ENCODE data around the gene TM9SF4.

TM9SF4 gene, protein sequence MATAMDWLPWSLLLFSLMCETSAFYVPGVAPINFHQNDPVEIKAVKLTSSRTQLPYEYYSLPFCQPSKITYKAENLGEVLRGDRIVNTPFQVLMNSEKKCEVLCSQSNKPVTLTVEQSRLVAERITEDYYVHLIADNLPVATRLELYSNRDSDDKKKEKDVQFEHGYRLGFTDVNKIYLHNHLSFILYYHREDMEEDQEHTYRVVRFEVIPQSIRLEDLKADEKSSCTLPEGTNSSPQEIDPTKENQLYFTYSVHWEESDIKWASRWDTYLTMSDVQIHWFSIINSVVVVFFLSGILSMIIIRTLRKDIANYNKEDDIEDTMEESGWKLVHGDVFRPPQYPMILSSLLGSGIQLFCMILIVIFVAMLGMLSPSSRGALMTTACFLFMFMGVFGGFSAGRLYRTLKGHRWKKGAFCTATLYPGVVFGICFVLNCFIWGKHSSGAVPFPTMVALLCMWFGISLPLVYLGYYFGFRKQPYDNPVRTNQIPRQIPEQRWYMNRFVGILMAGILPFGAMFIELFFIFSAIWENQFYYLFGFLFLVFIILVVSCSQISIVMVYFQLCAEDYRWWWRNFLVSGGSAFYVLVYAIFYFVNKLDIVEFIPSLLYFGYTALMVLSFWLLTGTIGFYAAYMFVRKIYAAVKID

DNA sequence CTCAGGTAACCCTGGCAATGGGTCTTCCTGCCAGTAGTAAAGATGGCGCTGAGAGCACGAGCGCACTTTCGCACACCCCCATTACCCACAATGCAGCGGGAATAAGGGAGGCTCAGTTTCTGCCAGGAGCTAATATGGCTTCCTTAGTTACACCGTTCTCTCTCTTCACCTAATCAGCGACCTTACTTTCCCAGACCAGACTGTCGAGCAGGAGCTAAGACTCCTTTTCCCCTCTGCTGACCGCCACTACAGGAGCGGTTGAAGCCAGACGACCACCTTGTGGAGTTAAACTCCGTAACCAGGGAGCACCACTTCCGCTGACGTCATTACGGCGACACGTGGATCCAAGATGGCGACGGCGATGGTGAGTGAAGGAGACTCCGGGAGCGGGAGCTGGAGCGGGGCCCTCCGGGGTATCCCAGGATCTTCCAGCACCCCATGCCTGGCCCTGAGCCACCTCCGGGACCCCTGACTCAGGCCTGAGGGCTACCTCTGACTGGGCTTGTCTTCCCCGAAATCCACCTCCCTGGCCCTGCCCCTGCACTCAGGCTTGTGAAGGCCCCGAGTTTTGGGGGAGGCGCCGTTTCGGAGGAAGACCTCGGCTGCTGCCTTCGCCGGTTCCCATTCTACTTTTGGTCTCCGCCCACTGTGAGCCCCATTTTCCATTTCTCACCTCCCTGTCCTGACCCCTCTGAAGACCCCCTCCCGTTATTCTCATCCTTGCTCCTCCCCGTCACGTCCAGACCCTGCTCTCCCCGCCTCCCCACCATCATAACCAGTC, at the start of gene TM9SF4:
TM9SF4 (plus strand) TSS at position 323 of the 781 bp plus-strand sequence; CDS start at position 350, 27 bp downstream.
- peak; percentile 88 for DNase-seq

DNA sequence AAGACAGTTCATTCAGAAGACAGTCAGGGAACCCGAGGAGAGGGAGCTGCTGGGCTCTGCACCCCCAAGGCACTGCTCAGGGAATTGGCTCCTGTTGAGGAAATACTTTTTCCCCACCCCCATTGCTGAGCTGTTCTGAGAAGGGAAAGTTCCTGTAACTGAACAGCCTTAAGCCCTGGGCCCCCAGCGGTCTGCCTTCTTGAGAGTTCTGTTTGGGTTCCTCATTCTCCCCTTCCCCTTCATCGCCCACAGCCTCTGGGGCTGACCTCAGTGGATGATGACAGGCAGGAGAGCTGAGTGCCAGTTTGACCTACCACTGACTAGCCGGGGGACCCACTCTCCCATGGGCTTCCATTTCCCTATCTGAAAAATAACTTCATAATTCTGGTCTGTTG, 46.7 kb upstream of the TM9SF4 start:
- DNase-seq, result peak; percentile 85

DNA sequence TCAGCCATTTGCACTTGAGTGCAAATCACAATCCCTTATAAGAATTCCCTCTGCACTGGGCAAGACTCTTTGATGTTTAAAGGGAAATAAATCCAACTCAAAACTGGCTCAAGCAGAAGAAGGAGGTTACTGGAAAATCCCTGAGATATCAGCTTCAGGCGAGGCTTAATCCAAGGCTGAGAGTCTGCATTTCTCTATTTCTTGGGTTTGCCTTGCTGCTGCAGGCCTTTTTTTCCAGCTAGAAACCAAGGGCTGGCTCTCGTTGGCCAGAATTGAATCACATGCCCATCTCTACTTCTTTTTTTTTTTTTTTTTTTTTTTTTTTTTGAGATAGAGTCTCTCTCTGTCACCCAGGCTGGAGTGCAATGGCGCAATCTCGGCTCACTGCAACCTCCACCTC, 45.8 kb upstream of the TM9SF4 start:
- DNase-seq, result no peak

DNA sequence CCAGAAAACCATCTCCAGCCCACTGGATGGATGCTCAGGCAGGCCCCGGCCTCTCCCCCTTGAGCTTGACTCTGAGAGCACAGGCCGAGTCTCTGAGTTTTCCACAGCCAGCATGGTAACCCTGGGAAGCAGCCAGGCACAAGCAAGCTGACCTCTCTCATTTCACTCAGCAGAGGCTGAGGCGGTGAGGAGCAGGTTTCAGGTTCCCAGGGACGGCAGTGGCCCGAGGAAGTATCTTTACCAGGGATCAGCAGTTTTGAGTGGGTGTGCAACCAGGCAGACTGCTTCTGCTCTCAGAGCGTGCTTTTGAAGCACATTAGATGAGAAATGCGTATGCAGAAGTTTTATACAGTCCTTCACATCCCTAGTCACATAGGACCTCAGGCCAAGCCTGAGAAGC, 44.8 kb upstream of the TM9SF4 start:
- no peak for DNase-seq

DNA sequence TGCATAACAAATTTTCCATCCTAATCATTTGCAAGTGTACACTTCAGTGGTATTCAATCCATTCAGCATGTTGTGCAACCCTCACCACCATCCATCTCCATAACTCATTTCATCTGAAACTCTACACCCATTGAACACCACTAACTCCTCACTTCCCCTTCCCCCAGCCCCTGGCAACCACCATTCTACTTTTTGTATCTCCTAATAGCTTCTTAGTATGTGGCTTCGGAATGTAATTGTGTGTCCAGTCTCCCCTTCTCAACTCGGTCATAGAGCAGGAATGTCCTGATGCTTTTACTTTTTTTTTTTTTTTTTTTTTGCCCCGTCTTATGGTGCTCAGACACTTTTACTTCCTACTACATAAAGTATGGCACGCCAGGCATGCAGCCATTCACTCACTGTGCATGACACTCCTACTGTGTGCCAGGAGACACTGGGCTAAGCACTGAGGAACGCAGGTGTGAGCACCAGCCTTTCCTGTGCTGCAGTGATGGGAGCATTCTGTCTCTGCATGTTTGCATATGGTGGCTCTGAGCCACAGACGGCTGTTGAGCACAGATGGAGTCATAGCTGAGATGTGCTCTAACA, 42.2 kb upstream of the TM9SF4 start:
- no peak for DNase-seq

- no peak for DNase-seq
Measured at GRCh38 chr20:32068174-32068573, 41.3 kb upstream of the TM9SF4 start.

GRCh38 chr20:32069711-32070110, 39.8 kb upstream of the TM9SF4 start:
- DNase-seq, result no peak

GRCh38 chr20:32070282-32070681, 39.2 kb upstream of the TM9SF4 start:
- no peak for DNase-seq

DNA sequence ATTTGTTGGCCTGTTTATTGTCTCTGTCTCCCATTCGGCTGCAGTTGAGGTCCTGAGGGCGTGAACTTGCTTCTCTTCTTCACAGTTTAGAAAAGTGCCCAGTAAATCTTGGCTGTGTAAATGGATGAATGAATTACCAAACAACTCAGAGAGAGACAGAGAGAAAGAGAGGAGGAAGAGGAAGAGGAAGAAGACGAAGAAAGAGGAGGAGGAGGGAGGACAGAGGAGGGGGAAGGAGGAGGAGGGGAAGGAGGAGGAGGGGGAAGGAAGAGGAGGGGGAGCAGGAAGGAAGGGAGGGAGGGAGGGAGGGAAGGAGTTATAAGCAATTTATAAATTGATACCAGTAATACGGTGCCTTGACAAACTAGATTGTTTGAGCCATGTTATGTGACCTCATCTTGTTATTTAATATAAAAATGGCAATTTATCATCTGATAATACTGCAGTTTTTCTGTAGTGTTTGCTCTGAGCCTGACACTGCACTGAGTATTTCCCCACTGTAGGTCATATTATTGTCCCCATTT, 38.8 kb upstream of the TM9SF4 start:
- no peak for DNase-seq

DNA sequence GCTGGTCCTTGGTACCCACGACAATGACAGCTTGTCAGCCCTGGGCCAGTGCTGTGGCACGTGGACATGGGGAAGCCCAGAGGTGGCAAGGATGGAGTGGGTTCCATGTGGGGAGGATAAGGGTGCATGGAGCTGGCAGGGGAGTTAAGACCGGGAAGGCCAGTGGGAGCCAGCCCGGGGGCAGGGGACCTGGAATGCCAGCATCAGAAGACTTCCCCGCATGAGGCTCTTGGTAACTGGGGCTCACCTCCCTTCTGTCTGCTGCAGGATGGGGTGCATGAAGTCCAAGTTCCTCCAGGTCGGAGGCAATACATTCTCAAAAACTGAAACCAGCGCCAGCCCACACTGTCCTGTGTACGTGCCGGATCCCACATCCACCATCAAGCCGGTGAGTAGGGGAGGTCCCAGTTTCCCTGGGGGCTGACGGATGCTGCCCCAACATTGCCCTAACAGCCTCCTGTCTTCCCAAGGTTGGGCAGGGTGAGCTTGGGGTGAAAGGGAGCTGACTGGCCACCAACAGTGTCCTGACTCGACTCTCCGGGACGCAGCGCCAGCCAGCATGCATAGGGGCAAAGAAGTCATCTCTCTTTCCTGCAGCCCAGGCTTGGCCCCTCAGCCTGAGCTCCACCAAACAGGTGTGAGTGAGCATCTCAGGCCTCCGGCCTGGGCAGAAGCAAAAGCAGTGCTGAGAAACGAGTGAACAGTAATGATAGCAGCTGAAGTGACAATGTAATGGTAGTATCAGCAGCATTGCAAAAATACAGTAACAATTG, 37.9 kb upstream of the TM9SF4 start:
- DNase-seq, result no peak

DNA sequence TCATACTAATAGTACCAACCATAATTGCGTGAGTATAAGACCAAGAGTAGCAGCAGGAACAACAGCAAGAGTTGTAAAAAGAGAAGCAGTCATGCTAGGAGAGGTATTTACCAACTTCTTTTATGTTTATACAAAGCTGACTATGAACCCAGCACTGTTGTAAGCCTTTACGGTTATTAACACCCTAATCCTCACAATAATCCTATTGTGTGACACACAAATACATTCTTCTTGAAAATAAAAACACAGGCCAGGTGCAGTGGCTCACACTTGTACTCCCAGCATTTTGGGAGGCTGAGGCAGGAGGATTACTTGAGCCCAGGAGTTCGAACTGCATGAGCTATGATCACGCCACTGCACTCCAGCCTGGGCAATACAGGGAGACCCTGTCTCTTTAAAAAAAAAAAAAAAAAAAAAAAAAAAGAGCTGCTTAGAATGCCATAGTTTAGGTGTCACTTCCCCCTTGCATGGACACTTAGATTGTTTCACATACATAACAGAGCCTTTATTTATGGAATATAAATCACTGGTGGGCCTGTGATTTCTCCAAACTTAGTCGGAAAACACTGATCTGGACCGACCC, 37.3 kb upstream of the TM9SF4 start:
- DNase-seq, result no peak

DNA sequence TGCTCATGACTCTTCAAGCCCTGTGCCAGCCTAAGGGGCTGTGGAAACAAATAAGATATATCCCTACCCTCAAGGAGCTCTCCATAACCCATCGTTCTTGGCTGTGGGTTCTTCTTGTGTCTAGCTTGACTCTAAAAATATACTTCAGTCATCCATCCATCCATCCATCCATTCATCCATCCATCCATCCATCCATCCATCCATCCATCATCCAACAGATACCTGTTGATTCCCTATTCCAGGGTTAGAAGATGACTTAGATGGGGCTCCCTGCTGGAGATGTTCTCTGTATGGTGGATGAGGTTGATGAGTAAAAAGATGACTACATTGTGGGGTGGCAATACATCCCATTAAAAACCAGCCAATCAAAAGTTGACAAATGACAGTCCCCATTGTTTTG, 34.0 kb upstream of the TM9SF4 start:
- no peak for DNase-seq

DNA sequence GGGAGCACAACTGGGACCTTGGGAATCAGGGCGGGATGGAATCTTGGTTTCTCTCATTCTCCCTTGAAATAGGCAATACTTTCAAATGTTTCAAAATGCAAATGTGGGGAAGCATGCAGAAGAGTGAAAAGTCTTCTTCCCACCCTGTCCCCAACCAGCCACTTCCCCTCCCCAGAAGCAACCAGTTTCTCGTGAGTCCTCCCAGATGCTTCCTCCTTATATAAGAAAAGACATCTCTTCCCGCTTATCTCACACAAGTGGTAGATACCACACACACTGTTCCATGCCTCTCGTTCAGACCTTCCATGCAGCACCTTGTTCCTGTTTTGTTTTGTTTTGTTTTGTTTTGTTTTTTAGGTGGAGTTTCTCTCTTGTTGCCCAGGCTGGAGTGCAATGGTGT, 32.3 kb upstream of the TM9SF4 start:
- DNase-seq, result no peak

GRCh38 chr20:32078322-32078721, 31.2 kb upstream of the TM9SF4 start:
- DNase-seq, result no peak

GRCh38 chr20:32078791-32079190, 30.7 kb upstream of the TM9SF4 start:
- peak; percentile 20 for DNase-seq

DNA sequence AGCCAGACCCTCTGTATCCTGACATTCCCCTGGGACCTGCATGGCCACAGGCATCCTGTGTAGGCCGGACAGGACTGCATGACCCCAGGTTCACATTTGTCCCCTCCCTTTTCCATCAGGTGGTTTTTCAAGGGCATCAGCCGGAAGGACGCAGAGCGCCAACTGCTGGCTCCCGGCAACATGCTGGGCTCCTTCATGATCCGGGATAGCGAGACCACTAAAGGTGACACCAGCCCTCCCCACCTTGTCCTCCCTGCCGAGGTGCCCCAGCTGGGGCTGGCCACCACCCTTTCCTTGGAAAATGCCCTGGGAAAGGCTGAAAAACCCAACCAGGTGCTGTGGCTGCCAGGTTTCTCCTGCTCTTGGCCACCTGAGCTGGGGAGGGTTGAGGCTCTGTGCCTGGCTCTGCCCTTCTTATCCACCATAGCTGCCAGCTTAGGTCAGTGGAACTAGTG, 29.8 kb upstream of the TM9SF4 start:
- DNase-seq, result no peak

- DNase-seq, result no peak
Measured at GRCh38 chr20:32080783-32081182, 28.7 kb upstream of the TM9SF4 start.

GRCh38 chr20:32083469-32083868, 26.0 kb upstream of the TM9SF4 start:
- no peak for DNase-seq

GRCh38 chr20:32087070-32087469, 22.4 kb upstream of the TM9SF4 start:
- no peak for DNase-seq

DNA sequence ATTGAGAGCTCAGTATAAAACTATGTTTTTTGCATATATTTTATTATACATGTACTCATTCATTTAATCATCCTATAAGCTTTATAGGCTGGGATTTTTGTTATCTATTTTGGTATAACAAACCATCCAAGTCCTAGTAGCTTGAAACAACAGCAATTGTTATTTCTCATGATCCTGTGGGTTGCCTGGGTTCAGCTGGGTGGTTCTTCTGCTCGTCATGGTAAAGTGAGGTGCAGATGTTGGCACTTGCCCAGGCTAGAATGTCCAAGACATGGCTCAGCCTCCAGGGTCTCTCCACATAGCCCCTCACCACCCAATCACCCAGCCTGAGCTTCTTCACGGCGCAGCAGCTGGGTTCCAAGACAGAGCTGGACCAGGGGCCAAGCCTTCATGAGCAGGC, 20.8 kb upstream of the TM9SF4 start:
- DNase-seq, result no peak

DNA sequence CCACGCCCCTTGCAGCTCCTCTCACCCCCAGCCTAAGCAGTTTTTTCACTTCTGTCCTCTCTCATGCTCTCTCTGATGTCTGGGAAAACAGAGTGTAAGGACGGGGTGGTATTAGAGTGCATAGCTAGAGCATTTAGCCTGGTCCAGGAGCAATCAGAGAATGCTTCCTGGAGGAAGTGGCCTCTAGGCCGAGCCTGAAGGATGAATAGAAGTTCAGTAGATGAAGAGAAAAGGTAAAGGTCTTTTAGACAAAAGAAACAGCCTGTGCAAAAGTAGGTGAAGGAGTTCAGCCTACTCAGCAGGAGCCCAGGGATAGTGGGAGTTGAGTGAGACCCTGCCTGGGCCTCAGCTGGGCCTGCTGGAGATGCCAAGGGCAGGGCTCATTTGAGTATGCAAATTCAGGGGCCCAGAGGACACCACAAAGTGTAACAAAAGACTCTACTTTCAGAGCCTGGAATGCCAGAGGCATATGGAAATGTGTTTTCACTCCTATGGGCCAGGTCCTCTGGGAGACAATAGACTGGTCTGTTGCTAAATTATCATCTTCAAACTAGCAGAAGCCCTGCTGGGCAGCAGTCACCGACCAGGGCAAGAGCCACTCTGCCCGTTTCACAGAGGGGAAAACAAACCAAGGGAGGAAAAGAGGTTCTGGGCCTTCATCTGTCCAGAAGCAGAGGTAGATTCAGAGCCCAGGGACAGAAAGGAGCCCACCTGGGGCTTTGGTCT, 19.7 kb upstream of the TM9SF4 start:
- no peak for DNase-seq
